Head of caudate nucleus (tissue), 42 donors: ENCODE data around the gene ACVRL1.

ENCODE experiments used
- DNase-seq, 42 donors: peaks; one replicate each; pipeline versions ENCODE4 v3.0.0 to v3.0.0-alpha.2; 2020 to 2021; ENCODE audit warnings: mixed read lengths in 7 of 42
- intact Hi-C: fragments of 100-400 bp; cut with DNase I; formaldehyde crosslinking; loops from one replicate; pipeline ENCODE4 v1.15.0; 2022

Gene ACVRL1

GRCh38 chr12:51907083-51907855 is at the start of gene ACVRL1:
TSS of gene ACVRL1 (plus strand) at chr12:51907504. CDS start at chr12:51912475, 4,971 bp downstream.
- intact Hi-C loops: no loop called here
- no peak for DNase-seq

GRCh38 chr12:51860986-51861385 is 46.3 kb upstream of the ACVRL1 start:
- intact Hi-C loops: no loop called here
- no peak for DNase-seq

- intact Hi-C loops: no loop called here
- DNase-seq: no peak
Measured at GRCh38 chr12:51862947-51863346, 44.4 kb upstream of the ACVRL1 start.

- DNase-seq: peak in 1 of 42 donors; percentile 48
- intact Hi-C loops: no loop called here
Measured at GRCh38 chr12:51863363-51863932, 43.9 kb upstream of the ACVRL1 start.

GRCh38 chr12:51863933-51864832 is 43.1 kb upstream of the ACVRL1 start:
- DNase-seq: peak; percentile 11 to 85 (median 66)
- intact Hi-C loops: no loop called here

DNA sequence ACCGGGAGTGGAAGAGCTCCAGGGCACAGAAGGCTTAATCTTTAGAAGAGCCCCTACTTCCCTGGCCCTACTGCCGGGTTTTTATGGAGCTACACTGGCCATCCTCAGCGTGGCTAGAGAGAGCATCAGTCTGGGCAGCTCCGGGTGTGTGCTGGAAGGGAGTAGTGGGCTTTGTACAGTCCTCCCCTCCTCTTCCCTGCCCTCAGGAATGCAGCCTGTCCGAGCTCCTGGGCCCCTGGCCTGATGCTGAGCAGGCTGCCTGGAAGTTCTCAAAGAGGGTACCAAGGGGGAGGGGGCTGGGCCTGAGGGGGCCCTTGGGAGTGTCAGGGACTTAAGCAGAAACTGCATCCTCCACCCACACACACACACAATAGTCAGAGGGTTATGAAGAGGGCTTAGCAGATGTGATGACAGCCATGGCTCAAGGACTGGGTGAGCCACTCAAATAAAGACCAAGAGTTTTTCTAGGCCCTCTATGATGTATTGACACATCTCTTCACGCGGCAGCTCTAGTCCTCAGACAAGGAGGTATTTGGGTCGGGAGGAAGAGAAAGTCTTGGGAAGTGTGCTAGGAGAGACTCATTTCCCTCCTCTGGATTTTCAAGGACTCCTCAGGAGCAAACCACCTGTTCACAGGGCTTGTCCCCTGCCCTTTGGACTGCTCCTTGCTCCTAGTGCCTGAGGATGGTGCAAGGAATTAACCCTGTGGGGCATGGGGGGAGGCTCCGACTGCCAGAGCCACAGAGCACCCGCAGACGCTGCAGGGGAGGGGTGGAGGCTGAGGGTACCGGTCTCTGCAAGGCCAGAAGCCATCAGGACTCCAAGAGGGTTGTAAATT is 42.3 kb upstream of the ACVRL1 start:
- intact Hi-C loops: no loop called here
- DNase-seq: no peak

GRCh38 chr12:51865757-51866270 is 41.5 kb upstream of the ACVRL1 start:
- intact Hi-C loops: no loop called here
- DNase-seq: no peak

- intact Hi-C loops: no loop called here
- DNase-seq: no peak
Measured at GRCh38 chr12:51866324-51866723, 41.0 kb upstream of the ACVRL1 start.

- no peak for DNase-seq
- intact Hi-C loops: no loop called here
Measured at GRCh38 chr12:51866762-51867161, 40.5 kb upstream of the ACVRL1 start.

DNA sequence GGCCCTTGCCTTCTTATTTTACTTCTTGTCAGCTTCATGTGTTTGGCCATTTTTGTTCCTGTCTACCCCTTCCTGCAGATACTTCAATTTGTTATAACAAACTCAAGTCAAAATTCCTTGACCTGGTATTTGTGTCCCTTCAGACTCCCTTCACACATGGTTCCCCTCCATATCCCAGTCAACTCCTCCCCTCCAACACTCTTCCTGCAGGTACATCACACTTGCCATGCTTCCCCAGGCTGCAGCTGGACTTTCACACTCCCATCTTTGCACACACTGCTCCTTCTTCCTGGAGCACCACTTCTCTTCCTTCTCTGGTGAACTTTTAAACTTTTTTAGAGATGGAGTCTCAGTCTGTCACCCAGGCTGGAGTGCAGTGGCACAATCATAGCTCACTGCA is 39.9 kb upstream of the ACVRL1 start:
- DNase-seq: no peak

DNA sequence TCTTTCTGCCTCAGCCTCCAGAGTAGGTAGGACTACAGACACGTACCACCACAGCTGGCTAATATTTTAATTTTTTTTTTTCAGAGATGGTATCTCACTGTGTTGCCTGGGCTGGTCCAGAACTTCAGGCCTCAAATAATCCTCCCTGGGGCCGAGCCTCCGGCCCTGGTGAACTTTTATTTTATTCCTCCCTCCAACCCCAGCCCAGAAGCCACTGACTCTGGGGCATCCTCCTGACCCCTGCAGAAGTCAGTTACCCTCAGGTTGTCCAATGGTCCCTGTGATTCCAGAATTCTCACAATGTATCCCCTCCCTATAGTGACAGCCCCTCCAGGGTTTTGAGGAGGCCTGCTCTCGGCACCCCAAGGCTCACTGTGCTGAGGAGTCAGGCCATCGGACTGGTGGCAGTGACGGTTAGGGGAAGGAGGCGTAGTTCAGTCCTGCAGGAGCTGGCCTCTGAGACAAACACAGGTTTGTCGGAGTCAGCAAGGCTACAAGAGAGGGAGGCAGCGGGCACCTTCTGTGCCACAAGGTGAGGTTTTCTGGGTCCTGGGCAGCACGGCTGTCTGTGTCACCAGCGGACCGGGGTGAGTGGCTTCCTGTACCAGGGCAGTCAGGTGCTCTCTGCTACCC is 39.4 kb upstream of the ACVRL1 start:
- intact Hi-C loops: no loop called here
- no peak for DNase-seq

More for the DNA sequence above, 39.9 kb upstream of the ACVRL1 start:
- intact Hi-C loops: no loop called here

- intact Hi-C loops: no loop called here
- no peak for DNase-seq
Measured at GRCh38 chr12:51868821-51869495, 38.3 kb upstream of the ACVRL1 start.

DNA sequence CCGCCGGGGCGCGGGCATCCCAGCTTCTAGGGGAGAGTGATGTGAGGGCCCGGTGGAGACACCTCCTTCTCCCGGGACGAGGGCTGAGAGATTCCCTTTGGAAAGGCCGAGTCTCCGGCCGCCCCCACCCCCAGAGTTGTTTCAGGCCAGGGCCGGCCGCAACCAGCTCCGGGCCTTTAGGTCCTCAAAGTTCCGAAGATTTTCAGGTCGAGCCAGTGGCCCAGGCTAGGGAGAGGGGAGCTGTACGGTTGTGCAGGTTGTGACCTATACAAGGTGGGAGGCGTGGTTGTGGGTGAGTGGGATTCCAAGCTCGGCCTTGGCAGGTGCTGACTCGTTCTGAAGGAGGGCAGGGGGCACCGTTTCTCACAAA is 37.8 kb upstream of the ACVRL1 start:
- intact Hi-C loops: no loop called here
- no peak for DNase-seq

DNA sequence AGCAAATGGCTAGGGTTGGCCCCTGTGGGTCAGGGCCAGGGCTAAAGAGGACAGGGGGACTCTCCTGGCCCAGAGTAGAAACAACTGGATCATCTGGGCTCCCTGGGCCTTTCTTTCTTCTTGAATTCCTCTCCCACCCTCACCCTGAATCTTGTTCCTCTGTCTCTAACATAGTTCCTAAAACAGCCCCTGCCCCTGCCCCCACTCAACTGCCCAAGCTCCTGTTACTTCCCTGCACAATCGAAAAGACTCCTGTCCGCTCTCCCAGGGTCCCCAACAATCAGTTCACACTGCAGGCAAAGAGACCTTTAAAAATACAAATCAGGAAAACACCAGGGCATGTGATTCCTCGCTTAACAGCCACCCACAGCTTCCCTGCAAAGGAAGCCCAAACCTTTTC is 37.4 kb upstream of the ACVRL1 start:
- no peak for DNase-seq
- intact Hi-C loops: no loop called here

DNA sequence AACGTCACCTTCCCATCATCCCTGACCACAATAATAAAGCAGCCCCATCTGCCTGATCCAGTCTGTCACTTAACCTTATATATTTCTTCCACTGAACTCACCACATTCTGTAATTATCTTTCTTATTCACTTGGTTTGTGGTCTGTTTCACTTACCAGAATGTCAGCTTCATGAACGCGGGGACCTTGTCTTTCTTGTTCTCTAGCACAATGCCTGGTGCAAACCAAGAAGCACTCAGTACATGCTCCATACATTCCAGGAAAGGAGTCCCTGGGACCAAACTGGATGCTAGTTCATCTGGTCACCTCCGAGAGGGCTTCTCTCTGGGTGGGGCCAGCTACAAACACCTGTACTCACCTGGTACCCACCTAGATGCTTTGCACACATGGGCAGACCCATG is 36.8 kb upstream of the ACVRL1 start:
- no peak for DNase-seq
- intact Hi-C loops: no loop called here

- DNase-seq: peak in 10 of 42 donors; percentile 17 to 54 (median 32)
- intact Hi-C loops: no loop called here
Measured at GRCh38 chr12:51871126-51871525, 36.2 kb upstream of the ACVRL1 start.

DNA sequence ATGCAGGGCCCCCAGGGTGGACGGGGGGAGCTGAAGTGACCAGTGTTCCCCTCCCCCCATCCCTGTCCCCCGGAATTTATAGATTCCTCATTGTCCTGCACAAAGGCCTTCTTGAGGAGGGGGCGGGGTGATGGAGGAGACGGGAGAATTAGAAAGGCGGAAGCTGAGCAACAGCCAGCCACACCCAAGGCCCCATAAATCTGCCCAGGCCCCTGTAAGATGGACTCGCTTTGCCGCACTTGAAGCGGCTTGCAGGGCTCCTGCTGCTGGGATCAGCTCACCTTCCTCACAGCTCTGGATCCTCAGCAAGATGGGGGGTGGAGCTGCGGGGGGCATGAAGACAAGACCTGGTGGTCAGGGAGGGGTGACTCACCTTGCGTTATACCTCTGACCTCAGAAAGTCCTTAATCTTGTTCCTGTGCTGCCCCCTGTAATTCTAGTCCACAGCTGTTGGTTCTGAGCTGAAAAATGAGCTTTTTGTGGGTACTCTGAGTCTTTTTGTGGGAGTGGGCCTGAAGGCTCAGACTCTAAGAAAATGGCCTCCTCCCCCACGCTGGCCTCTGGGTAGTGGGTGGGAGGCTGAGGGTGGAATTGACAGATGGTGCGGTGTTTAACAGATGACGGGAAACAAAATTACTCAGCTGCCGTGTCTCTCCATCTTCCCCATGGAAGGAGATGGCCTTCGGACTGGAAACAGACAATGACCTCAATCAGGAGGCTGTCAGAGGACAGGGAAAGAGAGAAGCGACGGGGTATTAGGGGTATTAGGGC is 35.2 kb upstream of the ACVRL1 start:
- intact Hi-C loops: no loop called here
- DNase-seq: no peak
